ENCODE results near the gene PDAP1. TPM values are rescaled to one million over a fixed set of nuclear protein-coding genes. Genes with fewer than 3 reads are reported as not detected.

PDAP1 gene
- total RNA-seq, 1 experiment from 2014 or later, result 150 TPM

DNA sequence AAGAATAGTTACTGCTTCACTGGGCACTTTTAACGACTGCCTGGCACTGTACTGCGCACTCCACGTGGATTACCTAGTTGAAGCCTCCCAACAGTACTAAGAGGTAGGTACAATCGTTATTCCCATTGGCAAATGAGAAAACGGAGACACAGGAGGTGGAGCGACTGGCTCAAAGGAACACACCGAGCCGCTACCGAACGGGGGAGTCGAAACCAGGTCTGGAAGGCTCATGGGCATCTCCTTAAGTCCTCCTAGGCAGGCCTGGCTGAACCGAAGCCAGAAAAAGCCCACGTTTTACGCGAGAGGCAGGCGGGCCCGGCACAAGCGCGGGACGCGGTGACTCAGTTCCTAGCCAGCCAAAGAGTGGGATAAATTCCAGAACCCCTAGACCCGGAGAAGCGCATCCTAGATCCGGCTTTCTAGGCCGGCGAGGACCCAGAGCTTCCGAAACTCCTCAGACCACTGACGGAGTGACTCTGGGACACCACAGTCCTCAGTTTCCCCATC is 472 bp downstream of the PDAP1 start:
- Histone ChIP-seq H3K18ac (ENCODE audit: insufficient read length, low read depth, low read length) (peak overlapping the region; percentile 54), H3K4me1 (ENCODE audit: insufficient read depth, low read length) (no peaks in the 10 kb centered on the region), H3K9me3 (ENCODE audit: control insufficient read depth, low read depth, low read length) (no peaks in the 10 kb centered on the region), H2AFZ (ENCODE audit: low read length) (no peak overlapping the region), H2BK15ac (ENCODE audit: low read depth, low read length) (no peak overlapping the region), H3K79me2 (ENCODE audit: insufficient read depth, low read length) (peaks cover 36% of the 10 kb centered on the region), H4K5ac (ENCODE audit: insufficient read length, low read depth, low read length) (peak overlapping the region; percentile 23), H3K79me1 (ENCODE audit: insufficient read depth, low read depth, low read length, poor library complexity, severe bottlenecking) (peaks cover 12% of the 10 kb centered on the region), H2BK120ac (ENCODE audit: low read depth, low read length, poor library complexity, severe bottlenecking) (no peak overlapping the region), H3K23ac (ENCODE audit: insufficient read length, low read depth, low read length) (no peak overlapping the region), H2AK5ac (ENCODE audit: insufficient read length, low read length) (no peak overlapping the region), H3K56ac (ENCODE audit: insufficient read length, low read depth, low read length) (no peak overlapping the region), H4K8ac (replicated peaks; ENCODE audit: insufficient read length, low read depth, low read length) (no peak overlapping the region), H3K9ac (ENCODE audit: extremely low read depth, insufficient read length, low read length) (peak overlapping the region; percentile 94), H3T11ph (ENCODE audit: low read length) (no peak overlapping the region), H2BK12ac (ENCODE audit: insufficient read length, low read depth, low read length) (no peak overlapping the region), H2BK20ac (ENCODE audit: low read depth, low read length, poor library complexity, severe bottlenecking) (no peak overlapping the region), H3K14ac (ENCODE audit: insufficient read depth, low read length) (peak overlapping the region; percentile 82), H3K27ac (ENCODE audit: insufficient read length, low read depth, low read length) (no peak overlapping the region), H4K91ac (ENCODE audit: insufficient read length, low read depth, low read length) (no peak overlapping the region), H3K4ac (ENCODE audit: low read depth, low read length) (no peak overlapping the region; the same call in 1 of the 2 replicates), H3K4me2 (ENCODE audit: insufficient read depth, insufficient read length, low read length) (peak overlapping the region; percentile 91), H3K23me2 (ENCODE audit: insufficient read length, low read depth, low read length, poor library complexity, severe bottlenecking) (peaks cover 16% of the 10 kb centered on the region), H3K27me3 (ENCODE audit: insufficient read depth, low read length) (no peaks in the 10 kb centered on the region), H4K20me1 (ENCODE audit: control insufficient read depth, insufficient read depth, insufficient read length) (no peaks in the 10 kb centered on the region), H2BK5ac (ENCODE audit: insufficient read length, low read length) (no peak overlapping the region)
- Mint-ChIP-seq H3K4me3 (peak overlapping the region; percentile 95 to 96), H3K27me3 (ENCODE audit: low read depth) (no peaks in the 10 kb centered on the region), H3K4me1 (peaks cover 19 to 23% of the 10 kb centered on the region in 2 experiments), H3K9me3 (no peaks in the 10 kb centered on the region), H3K27ac (peak overlapping the region; percentile 84 to 99 (median 98)), H3K36me3 (ENCODE audit: insufficient read depth in 1 of 3, low read depth in 3 of 3) (peaks cover 33 to 60% (median 52%) of the 10 kb centered on the region in 3 experiments)
- TF ChIP-seq, protein P1, sequence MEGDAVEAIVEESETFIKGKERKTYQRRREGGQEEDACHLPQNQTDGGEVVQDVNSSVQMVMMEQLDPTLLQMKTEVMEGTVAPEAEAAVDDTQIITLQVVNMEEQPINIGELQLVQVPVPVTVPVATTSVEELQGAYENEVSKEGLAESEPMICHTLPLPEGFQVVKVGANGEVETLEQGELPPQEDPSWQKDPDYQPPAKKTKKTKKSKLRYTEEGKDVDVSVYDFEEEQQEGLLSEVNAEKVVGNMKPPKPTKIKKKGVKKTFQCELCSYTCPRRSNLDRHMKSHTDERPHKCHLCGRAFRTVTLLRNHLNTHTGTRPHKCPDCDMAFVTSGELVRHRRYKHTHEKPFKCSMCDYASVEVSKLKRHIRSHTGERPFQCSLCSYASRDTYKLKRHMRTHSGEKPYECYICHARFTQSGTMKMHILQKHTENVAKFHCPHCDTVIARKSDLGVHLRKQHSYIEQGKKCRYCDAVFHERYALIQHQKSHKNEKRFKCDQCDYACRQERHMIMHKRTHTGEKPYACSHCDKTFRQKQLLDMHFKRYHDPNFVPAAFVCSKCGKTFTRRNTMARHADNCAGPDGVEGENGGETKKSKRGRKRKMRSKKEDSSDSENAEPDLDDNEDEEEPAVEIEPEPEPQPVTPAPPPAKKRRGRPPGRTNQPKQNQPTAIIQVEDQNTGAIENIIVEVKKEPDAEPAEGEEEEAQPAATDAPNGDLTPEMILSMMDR (conservative IDR thresholded peaks at IDR 0.05), result no peak
- WGBS (ENCODE audit: extremely low coverage, insufficient read length, low lambda C conversion rate), result no CpG with 5 or more reads among the region's 28 CpGs
- no peak for DNase-seq

All from H9 (cell line).